Ishikawa (cell line): ENCODE results near the gene ENPEP.

Experiments used
- CEBPB ChIP-seq: IDR thresholded peaks from 2 replicates; pipeline ENCODE4 v1.6.1; 2012
- CREB1 ChIP-seq: IDR thresholded peaks from 2 replicates; pipeline ENCODE4 v1.6.1; 2012; ENCODE audit warnings: low read depth
- EGR1 ChIP-seq: IDR thresholded peaks from 2 replicates; pipeline ENCODE4 v1.6.1; 2012
- EP300 ChIP-seq: IDR thresholded peaks from 2 replicates; pipeline ENCODE4 v1.6.1; 2012; ENCODE audit warnings: borderline replicate concordance
- FOXM1 ChIP-seq: IDR thresholded peaks from 2 replicates; pipeline ENCODE4 v1.6.1; 2012; ENCODE audit warnings: low read depth, borderline replicate concordance
- NFIC ChIP-seq: IDR thresholded peaks from 2 replicates; pipeline ENCODE4 v1.6.1; 2012
- TAF1 ChIP-seq: IDR thresholded peaks from 2 replicates; pipeline ENCODE4 v1.6.1; 2012; ENCODE audit warnings: low read depth, mild to moderate bottlenecking
- TCF12 ChIP-seq: IDR thresholded peaks from 2 replicates; pipeline ENCODE4 v1.6.1; 2012; ENCODE audit warnings: low read depth
- TEAD4 ChIP-seq: IDR thresholded peaks from 2 replicates; pipeline ENCODE4 v1.6.1; 2012
- TF ChIP-seq, protein P1 (sequence below): IDR thresholded peaks from 2 replicates; pipeline ENCODE4 v1.6.1; 2012
- TF ChIP-seq, protein P2 (sequence below): IDR thresholded peaks from 2 replicates; pipeline ENCODE4 v1.6.1; 2012
- TF ChIP-seq, protein P3 (sequence below): IDR thresholded peaks from 2 replicates; pipeline ENCODE4 v1.6.1; 2012; ENCODE audit warnings: low read depth, mild to moderate bottlenecking

DNA sequence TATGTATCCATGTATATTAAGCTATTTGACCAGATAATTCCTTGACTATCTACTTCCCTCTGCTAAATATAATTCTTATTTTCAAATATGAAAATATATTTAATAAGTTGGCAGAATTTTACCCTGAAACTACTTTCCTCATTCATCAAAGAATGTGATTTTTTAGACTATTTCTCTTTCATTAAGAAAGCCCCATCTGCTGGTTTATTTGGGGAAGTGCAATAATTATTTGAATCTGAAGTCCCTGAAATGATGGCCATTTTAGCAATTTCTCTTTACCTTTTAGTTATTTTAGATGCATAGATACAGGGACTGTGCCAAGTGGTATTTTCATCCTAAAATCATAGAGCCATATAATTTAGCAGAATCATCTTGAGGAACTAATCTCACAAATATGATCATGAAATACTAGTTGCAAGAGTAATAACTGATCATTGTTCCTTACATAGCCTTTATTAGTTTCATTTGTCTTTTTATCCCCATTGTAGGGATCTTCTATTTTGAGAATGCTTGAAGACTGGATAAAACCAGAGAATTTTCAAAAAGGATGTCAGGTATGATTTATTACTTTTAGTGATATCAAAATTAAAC is 39.0 kb downstream of the ENPEP start:
- no peak for TF ChIP-seq EGR1
- no peak for TF ChIP-seq TAF1
- TF ChIP-seq TCF12: no peak
- TF ChIP-seq CREB1: no peak
- TF ChIP-seq FOXM1: no peak
- TF ChIP-seq CEBPB: no peak
- TF ChIP-seq NFIC: no peak
- TF ChIP-seq EP300: no peak
- TF ChIP-seq, protein P1, sequence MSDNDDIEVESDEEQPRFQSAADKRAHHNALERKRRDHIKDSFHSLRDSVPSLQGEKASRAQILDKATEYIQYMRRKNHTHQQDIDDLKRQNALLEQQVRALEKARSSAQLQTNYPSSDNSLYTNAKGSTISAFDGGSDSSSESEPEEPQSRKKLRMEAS: no peak
- no peak for TF ChIP-seq TEAD4
- TF ChIP-seq, protein P2, sequence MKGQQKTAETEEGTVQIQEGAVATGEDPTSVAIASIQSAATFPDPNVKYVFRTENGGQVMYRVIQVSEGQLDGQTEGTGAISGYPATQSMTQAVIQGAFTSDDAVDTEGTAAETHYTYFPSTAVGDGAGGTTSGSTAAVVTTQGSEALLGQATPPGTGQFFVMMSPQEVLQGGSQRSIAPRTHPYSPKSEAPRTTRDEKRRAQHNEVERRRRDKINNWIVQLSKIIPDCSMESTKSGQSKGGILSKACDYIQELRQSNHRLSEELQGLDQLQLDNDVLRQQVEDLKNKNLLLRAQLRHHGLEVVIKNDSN: no peak
- TF ChIP-seq, protein P3, sequence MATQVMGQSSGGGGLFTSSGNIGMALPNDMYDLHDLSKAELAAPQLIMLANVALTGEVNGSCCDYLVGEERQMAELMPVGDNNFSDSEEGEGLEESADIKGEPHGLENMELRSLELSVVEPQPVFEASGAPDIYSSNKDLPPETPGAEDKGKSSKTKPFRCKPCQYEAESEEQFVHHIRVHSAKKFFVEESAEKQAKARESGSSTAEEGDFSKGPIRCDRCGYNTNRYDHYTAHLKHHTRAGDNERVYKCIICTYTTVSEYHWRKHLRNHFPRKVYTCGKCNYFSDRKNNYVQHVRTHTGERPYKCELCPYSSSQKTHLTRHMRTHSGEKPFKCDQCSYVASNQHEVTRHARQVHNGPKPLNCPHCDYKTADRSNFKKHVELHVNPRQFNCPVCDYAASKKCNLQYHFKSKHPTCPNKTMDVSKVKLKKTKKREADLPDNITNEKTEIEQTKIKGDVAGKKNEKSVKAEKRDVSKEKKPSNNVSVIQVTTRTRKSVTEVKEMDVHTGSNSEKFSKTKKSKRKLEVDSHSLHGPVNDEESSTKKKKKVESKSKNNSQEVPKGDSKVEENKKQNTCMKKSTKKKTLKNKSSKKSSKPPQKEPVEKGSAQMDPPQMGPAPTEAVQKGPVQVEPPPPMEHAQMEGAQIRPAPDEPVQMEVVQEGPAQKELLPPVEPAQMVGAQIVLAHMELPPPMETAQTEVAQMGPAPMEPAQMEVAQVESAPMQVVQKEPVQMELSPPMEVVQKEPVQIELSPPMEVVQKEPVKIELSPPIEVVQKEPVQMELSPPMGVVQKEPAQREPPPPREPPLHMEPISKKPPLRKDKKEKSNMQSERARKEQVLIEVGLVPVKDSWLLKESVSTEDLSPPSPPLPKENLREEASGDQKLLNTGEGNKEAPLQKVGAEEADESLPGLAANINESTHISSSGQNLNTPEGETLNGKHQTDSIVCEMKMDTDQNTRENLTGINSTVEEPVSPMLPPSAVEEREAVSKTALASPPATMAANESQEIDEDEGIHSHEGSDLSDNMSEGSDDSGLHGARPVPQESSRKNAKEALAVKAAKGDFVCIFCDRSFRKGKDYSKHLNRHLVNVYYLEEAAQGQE: no peak
